Measurements from ENCODE around the gene KCNAB1. TPM values are rescaled to one million over a fixed set of nuclear protein-coding genes. Genes with fewer than 3 reads are reported as not detected.

The KCNAB1 gene
- total RNA-seq, 1 experiment from 2014 or later = 1.4 TPM

DNA sequence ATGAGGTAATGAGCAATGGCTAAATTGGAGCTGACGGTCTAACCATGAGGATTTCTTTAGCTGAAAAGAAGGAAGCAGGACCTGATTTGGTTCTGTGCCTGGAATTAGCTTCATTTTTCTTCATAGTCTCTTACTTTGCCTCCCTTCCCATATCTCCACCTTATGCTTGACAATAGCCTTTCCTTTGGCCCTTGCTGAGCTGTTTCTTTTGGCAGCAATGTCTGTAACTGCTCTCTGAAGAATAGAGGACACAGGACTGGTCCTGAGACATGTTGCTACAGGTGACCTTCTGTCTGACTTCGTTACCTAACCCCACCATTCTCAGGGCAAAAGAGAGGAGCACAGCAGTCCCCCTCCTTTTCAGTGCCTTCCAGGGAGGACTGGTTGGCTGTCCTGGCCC, 312.2 kb downstream of the KCNAB1 start:
- H3K27ac ChIP-seq = no peak overlapping the region
- H2AFZ ChIP-seq = no peak overlapping the region
- ChIA-PET CTCF (no interaction called here), POLR2A (ENCODE audit: unreplicated experiment) (no interaction called here)
- H3K9me3 ChIP-seq (ENCODE audit: insufficient read depth, low read depth) = no peaks in the 10 kb centered on the region
- no peak overlapping the region for H3K4me3 ChIP-seq
- no peaks in the 10 kb centered on the region for H3K4me1 ChIP-seq (replicated peaks; ENCODE audit: insufficient read depth)
- H4K20me1 ChIP-seq (ENCODE audit: insufficient read depth) = no peaks in the 10 kb centered on the region
- TF ChIP-seq, protein P1, sequence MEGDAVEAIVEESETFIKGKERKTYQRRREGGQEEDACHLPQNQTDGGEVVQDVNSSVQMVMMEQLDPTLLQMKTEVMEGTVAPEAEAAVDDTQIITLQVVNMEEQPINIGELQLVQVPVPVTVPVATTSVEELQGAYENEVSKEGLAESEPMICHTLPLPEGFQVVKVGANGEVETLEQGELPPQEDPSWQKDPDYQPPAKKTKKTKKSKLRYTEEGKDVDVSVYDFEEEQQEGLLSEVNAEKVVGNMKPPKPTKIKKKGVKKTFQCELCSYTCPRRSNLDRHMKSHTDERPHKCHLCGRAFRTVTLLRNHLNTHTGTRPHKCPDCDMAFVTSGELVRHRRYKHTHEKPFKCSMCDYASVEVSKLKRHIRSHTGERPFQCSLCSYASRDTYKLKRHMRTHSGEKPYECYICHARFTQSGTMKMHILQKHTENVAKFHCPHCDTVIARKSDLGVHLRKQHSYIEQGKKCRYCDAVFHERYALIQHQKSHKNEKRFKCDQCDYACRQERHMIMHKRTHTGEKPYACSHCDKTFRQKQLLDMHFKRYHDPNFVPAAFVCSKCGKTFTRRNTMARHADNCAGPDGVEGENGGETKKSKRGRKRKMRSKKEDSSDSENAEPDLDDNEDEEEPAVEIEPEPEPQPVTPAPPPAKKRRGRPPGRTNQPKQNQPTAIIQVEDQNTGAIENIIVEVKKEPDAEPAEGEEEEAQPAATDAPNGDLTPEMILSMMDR (conservative IDR thresholded peaks at IDR 0.05) = no peak
- TF ChIP-seq EZH2 (IDR thresholded peaks at IDR 0.05; ENCODE audit: low read depth) = no peak
- H3F3A ChIP-seq (ENCODE audit: insufficient read depth, low read depth) = no peaks in the 10 kb centered on the region
- no peaks in the 10 kb centered on the region for H3K27me3 ChIP-seq (ENCODE audit: insufficient read depth, low read depth)
- no peak overlapping the region for H3K4me2 ChIP-seq
- H3K79me2 ChIP-seq (ENCODE audit: low read depth) = no peaks in the 10 kb centered on the region
- BruUV-seq (replicated peaks) = no TSS peak
- H3K9me2 ChIP-seq (ENCODE audit: insufficient read depth) = no peaks in the 10 kb centered on the region
- DNase-seq = no peak
- H3K36me3 ChIP-seq (ENCODE audit: low read depth) = no peaks in the 10 kb centered on the region
- intact Hi-C loops (cut with micrococcal nuclease; ENCODE audit: unreplicated experiment) = no loop called here

DNA sequence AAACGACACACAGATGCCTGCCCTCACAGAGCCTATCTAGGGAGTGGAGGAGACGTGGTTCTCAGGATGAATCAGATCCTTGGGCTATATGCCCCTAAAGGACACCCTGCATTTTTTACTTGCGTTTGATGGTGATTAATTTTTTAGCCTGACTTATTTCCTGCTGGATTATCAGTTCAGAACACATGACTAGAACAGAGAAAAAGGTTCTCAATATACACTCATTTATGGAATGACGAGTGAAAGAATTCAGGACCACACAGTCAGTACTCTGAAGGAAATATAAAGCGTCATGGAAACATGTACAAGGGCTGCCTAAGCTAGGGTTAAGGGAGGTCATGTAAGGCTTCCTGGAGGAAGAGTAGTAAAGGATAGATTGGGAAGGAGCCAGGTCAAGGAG, 312.8 kb downstream of the KCNAB1 start:
- Histone ChIP-seq H3F3A (ENCODE audit: insufficient read depth, low read depth) (no peaks in the 10 kb centered on the region), H4K20me1 (ENCODE audit: insufficient read depth) (no peaks in the 10 kb centered on the region), H3K4me2 (no peak overlapping the region), H3K9me3 (ENCODE audit: insufficient read depth, low read depth) (no peaks in the 10 kb centered on the region), H3K27me3 (ENCODE audit: insufficient read depth, low read depth) (no peaks in the 10 kb centered on the region), H2AFZ (no peak overlapping the region), H3K4me3 (no peak overlapping the region), H3K36me3 (ENCODE audit: low read depth) (no peaks in the 10 kb centered on the region), H3K79me2 (ENCODE audit: low read depth) (no peaks in the 10 kb centered on the region), H3K4me1 (replicated peaks; ENCODE audit: insufficient read depth) (no peaks in the 10 kb centered on the region), H3K9me2 (ENCODE audit: insufficient read depth) (no peaks in the 10 kb centered on the region), H3K27ac (no peak overlapping the region)
- ChIA-PET CTCF (interaction anchor here (0.7 kb wide), 1 partner anchor 1082 kb away, joined by 3 read pairs; no protein-coding TSS in a partner anchor), POLR2A (ENCODE audit: unreplicated experiment) (no interaction called here)
- TF ChIP-seq EZH2 (IDR thresholded peaks at IDR 0.05; ENCODE audit: low read depth) = no peak
- TF ChIP-seq, protein P1 (conservative IDR thresholded peaks at IDR 0.05) = no peak
- intact Hi-C loops (cut with micrococcal nuclease; ENCODE audit: unreplicated experiment) = no loop called here
- BruUV-seq (replicated peaks) = no TSS peak
- DNase-seq = no peak

GRCh38 chr3:156433910-156434309, 313.5 kb downstream of the KCNAB1 start:
- H3K4me3 ChIP-seq = no peak overlapping the region
- TF ChIP-seq EZH2 (IDR thresholded peaks at IDR 0.05; ENCODE audit: low read depth) = no peak
- TF ChIP-seq, protein P1 (conservative IDR thresholded peaks at IDR 0.05) = no peak
- H3K79me2 ChIP-seq (ENCODE audit: low read depth) = no peaks in the 10 kb centered on the region
- H3K27ac ChIP-seq = no peak overlapping the region
- H2AFZ ChIP-seq = no peak overlapping the region
- H4K20me1 ChIP-seq (ENCODE audit: insufficient read depth) = no peaks in the 10 kb centered on the region
- ChIA-PET CTCF (interaction anchor here (0.5 to 0.7 kb wide), 2 partner anchors 645 to 1082 kb away, joined by 3 read pairs; no protein-coding TSS in a partner anchor), POLR2A (ENCODE audit: unreplicated experiment) (no interaction called here)
- no TSS peak for BruUV-seq (replicated peaks)
- no peaks in the 10 kb centered on the region for H3K36me3 ChIP-seq (ENCODE audit: low read depth)
- intact Hi-C loops (cut with micrococcal nuclease; ENCODE audit: unreplicated experiment) = no loop called here
- no peaks in the 10 kb centered on the region for H3K9me3 ChIP-seq (ENCODE audit: insufficient read depth, low read depth)
- H3K4me2 ChIP-seq = no peak overlapping the region
- no peaks in the 10 kb centered on the region for H3K4me1 ChIP-seq (replicated peaks; ENCODE audit: insufficient read depth)
- H3F3A ChIP-seq (ENCODE audit: insufficient read depth, low read depth) = no peaks in the 10 kb centered on the region
- DNase-seq = no peak
- no peaks in the 10 kb centered on the region for H3K27me3 ChIP-seq (ENCODE audit: insufficient read depth, low read depth)
- H3K9me2 ChIP-seq (ENCODE audit: insufficient read depth) = no peaks in the 10 kb centered on the region

All from PC-9 (cell line).